HFF-Myc (cell line): ENCODE measurements around the gene TGM3.
A peak's percentile ranks its signal among the peaks of the same experiment; 100 is the strongest.

Experiments
- DNase-seq: peaks from one replicate; pipeline ENCODE4 v3.0.0-alpha.2; 2011; ENCODE audit warnings: low read depth; ENCODE audit errors: extremely low read depth
- H3K4me3 ChIP-seq: replicated peaks from 2 replicates; pipeline ENCODE4 v1.5.1; 2011; ENCODE audit warnings: low read depth, mild to moderate bottlenecking, control low read depth, low read length
- TF ChIP-seq, protein P1 (sequence below): IDR thresholded peaks from 2 replicates; pipeline ENCODE4 v1.5.1; 2012; ENCODE audit warnings: mild to moderate bottlenecking, low read depth, low read length, control low read depth; ENCODE audit errors: missing control alignments

Gene TGM3

DNA sequence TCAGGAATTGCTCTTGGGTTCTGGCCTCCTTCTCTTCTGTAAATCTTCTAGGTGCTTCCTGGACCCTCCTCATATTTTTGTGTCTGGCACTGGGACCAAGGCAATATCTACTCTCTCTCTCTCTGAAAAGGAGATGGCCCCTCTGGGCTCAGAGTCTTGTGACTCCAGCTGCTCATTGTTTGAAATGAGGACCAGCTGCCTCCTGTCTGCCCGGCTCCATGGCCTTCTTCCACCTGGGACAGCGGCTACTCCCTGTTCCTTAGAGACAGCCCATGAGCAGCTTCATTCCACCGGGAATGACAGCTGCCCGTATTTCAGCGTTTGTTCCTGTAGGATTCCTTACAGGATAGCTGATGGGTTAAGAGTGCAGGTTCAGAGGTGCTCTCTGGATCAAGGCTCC lies 2.9 kb downstream of the TGM3 start:
- TF ChIP-seq, protein P1, sequence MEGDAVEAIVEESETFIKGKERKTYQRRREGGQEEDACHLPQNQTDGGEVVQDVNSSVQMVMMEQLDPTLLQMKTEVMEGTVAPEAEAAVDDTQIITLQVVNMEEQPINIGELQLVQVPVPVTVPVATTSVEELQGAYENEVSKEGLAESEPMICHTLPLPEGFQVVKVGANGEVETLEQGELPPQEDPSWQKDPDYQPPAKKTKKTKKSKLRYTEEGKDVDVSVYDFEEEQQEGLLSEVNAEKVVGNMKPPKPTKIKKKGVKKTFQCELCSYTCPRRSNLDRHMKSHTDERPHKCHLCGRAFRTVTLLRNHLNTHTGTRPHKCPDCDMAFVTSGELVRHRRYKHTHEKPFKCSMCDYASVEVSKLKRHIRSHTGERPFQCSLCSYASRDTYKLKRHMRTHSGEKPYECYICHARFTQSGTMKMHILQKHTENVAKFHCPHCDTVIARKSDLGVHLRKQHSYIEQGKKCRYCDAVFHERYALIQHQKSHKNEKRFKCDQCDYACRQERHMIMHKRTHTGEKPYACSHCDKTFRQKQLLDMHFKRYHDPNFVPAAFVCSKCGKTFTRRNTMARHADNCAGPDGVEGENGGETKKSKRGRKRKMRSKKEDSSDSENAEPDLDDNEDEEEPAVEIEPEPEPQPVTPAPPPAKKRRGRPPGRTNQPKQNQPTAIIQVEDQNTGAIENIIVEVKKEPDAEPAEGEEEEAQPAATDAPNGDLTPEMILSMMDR = no peak
- no peak overlapping the region for H3K4me3 ChIP-seq
- no peak for DNase-seq

DNA sequence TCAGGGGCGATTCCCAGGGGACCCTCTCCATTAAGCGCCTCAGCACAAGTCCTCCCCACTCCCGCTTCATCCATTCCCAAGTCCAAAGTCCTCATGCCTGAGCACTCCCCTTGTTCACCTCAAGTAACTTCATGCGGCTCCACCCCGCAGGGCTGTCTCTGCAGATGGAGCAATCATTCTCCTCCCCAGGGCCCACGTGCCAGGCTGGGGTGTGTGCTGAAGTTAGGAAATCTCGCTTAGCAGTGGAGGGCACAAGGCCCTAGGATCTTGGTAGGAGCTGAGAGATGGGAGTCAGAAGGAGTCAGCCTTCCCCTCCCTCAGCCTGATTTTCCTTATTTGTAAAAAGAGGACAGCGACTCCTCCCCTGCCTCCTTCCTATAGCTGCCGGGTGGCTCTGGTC lies 3.5 kb downstream of the TGM3 start:
- no peak for DNase-seq
- H3K4me3 ChIP-seq = no peak overlapping the region
- TF ChIP-seq, protein P1 = no peak

DNA sequence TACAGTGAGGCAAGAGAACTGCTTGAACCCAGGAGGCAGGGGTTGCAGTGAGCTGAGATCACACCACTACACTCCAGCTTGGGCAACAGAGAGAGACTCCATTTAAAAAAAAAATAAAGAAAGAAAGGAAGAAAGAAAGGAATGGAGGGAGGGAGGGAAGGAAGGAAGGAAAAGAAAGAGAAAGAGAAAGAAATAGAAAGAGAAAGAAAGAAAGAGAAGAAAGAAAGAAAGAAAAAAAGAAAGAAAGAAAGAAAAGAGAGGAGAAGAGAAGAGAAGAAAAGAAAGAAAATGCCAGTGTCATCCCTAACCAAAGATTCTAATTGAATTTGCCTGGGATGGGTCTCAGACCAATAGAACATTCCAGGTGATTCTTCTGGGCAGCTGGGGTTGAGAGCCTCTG lies 4.2 kb downstream of the TGM3 start:
- TF ChIP-seq, protein P1 = no peak
- DNase-seq = no peak
- H3K4me3 ChIP-seq = no peak overlapping the region

DNA sequence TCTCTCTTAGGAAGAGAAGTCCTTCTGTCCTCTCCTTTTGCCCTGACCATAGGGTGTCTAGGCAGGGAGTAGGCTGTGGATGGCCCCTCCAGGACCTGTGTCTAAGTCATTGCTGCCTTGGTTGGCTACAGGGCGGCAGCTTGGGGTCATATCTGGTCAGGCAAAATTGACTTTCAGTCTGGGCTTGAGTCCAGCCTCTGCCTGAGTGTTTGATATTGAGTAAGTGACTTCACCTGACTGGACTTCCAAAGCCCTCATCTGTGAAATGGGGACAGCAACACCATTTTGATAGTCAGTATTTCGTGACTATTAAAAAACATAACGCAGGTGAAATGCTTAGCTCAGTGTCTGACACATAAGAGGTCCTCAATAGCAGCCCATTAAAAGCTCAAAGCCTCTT lies 4.6 kb downstream of the TGM3 start:
- no peak overlapping the region for H3K4me3 ChIP-seq
- no peak for DNase-seq
- TF ChIP-seq, protein P1 = no peak

DNA sequence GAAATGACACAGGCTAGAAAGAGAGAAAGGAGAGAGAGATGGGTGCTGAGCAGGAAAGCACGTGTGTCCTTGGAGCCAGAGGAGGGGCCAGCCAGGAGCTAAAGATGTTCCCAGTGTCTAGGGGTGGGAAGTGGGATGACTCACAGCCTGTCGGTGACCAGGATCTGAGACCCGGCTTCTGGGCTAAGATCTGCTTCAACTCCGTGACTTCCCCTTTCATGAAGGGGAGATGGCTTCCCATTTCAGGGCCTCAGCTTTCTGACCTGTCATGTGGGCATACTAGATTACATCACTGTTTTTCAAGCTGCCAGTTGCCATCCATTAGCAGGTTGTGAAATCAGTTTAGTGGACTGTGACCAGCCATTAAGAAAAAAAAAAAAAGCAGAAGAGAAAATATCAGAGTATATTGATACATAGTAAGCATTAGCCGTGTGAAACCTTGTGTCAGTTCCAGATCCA lies 5.4 kb downstream of the TGM3 start:
- TF ChIP-seq, protein P1 = no peak
- DNase-seq = peak; percentile 16

DNA sequence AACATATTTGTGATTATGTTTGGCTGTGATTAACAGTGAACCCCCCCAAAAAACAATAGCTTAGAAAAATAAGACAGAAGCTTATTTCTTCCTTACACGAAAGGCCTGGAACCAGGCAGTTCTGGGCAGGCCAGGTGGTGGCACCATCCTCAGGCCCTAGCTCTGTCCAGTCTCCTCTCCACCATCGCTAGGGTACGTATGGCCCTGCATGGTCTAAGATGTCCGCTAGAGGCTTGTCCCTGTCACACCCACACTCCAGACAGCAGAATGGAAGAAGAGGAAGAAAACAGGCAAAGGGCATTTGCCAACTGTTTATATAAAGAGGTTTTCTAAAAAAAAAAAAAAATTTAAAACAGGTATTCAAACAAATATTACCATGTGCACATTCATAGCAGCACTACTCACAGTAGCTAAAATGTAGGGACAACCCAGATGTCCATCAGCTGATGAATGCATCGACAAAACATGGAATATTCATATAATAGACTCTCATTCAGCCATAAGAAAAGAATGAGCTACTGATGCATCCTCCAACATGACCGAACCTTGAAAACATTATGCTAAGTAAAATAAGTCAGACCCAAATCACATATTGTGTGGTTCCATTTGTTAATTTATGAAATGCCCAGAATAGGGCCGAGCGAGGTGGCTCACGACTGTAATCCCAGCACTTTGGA lies 6.7 kb downstream of the TGM3 start:
- no peak for DNase-seq
- H3K4me3 ChIP-seq = no peak overlapping the region

More for the DNA sequence above, 5.4 kb downstream of the TGM3 start:
- H3K4me3 ChIP-seq = no peak overlapping the region

More for the DNA sequence above, 6.7 kb downstream of the TGM3 start:
- TF ChIP-seq, protein P1 = no peak
